H9 (cell line): ENCODE data around the gene ST6GALNAC5. TPM values are rescaled to one million over a fixed set of nuclear protein-coding genes. Genes with fewer than 3 reads are reported as not detected.

ENCODE experiments used
- DNase-seq: peaks from one replicate; pipeline ENCODE4 v3.0.0-alpha.2; 2017
- H2AFZ ChIP-seq: one replicate; pipeline ENCODE4 v1.6.1; 2013; ENCODE audit warnings: mild to moderate bottlenecking, low read length, control low read depth, moderate library complexity
- H2AK5ac ChIP-seq: 2 replicates; pipeline ENCODE4 v1.6.1; 2013; ENCODE audit warnings: low read length, control low read depth, mixed read lengths; ENCODE audit not compliant: insufficient read length
- H2BK120ac ChIP-seq: one replicate; pipeline ENCODE4 v1.6.1; 2013; ENCODE audit warnings: low read depth, mild to moderate bottlenecking, low read length, control low read depth, inconsistent platforms; ENCODE audit not compliant: poor library complexity, severe bottlenecking
- H2BK12ac ChIP-seq: 2 replicates; pipeline ENCODE4 v1.6.1; 2013; ENCODE audit warnings: low read length, control low read depth, mixed read lengths, low read depth; ENCODE audit not compliant: insufficient read length
- H2BK15ac ChIP-seq: 2 replicates; pipeline ENCODE4 v1.6.1; 2013; ENCODE audit warnings: low read depth, low read length, control low read depth
- H2BK20ac ChIP-seq: one replicate; pipeline ENCODE4 v1.6.1; 2013; ENCODE audit warnings: low read depth, mild to moderate bottlenecking, low read length, control low read depth, inconsistent platforms; ENCODE audit not compliant: poor library complexity, severe bottlenecking
- H2BK5ac ChIP-seq: 2 replicates; pipeline ENCODE4 v1.6.1; 2013; ENCODE audit warnings: low read length, control low read depth, mixed read lengths; ENCODE audit not compliant: insufficient read length
- H3K14ac ChIP-seq: 2 replicates; pipeline ENCODE4 v1.6.1; 2013; ENCODE audit warnings: low read length, control low read depth; ENCODE audit not compliant: insufficient read depth
- H3K18ac ChIP-seq: 2 replicates; pipeline ENCODE4 v1.6.1; 2013; ENCODE audit warnings: low read depth, mild to moderate bottlenecking, mixed read lengths, low read length, control low read depth; ENCODE audit not compliant: insufficient read length
- H3K23ac ChIP-seq: 2 replicates; pipeline ENCODE4 v1.6.1; 2013; ENCODE audit warnings: low read length, control low read depth, mixed read lengths, low read depth; ENCODE audit not compliant: insufficient read length
- H3K23me2 ChIP-seq: 2 replicates; pipeline ENCODE4 v1.6.1; 2013; ENCODE audit warnings: low read depth, mild to moderate bottlenecking, mixed read lengths, low read length, control low read depth; ENCODE audit not compliant: insufficient read length, poor library complexity, severe bottlenecking
- H3K27ac ChIP-seq: 2 replicates; pipeline ENCODE4 v1.5.1; 2013; ENCODE audit warnings: low read length, control low read depth, mixed read lengths, low read depth; ENCODE audit not compliant: insufficient read length
- H3K27me3 ChIP-seq: 2 replicates; pipeline ENCODE4 v1.6.1; 2013; ENCODE audit warnings: low read length, control low read depth, inconsistent platforms; ENCODE audit not compliant: insufficient read depth
- H3K4ac ChIP-seq: 2 replicates; pipeline ENCODE4 v1.6.1; 2013; ENCODE audit warnings: low read depth, mild to moderate bottlenecking, control low read depth, inconsistent platforms, low read length, moderate library complexity
- H3K4me1 ChIP-seq: 2 replicates; pipeline ENCODE4 v1.6.1; 2013; ENCODE audit warnings: low read length, control low read depth, inconsistent platforms; ENCODE audit not compliant: insufficient read depth
- H3K4me2 ChIP-seq: 2 replicates; pipeline ENCODE4 v1.6.1; 2013; ENCODE audit warnings: low read length, control low read depth, mixed read lengths; ENCODE audit not compliant: insufficient read length, insufficient read depth
- H3K56ac ChIP-seq: 2 replicates; pipeline ENCODE4 v1.6.1; 2013; ENCODE audit warnings: low read depth, mild to moderate bottlenecking, mixed read lengths, low read length, control low read depth; ENCODE audit not compliant: insufficient read length
- H3K79me1 ChIP-seq: 2 replicates; pipeline ENCODE4 v1.6.1; 2013; ENCODE audit warnings: low read depth, mild to moderate bottlenecking, moderate library complexity, low read length, control low read depth, inconsistent platforms; ENCODE audit not compliant: insufficient read depth, poor library complexity, severe bottlenecking
- H3K79me2 ChIP-seq: 2 replicates; pipeline ENCODE4 v1.6.1; 2013; ENCODE audit warnings: low read length, control low read depth, inconsistent platforms; ENCODE audit not compliant: insufficient read depth
- H3K9ac ChIP-seq: 2 replicates; pipeline ENCODE4 v1.6.1; 2013; ENCODE audit warnings: low read length, control low read depth, mixed read lengths; ENCODE audit not compliant: insufficient read length; ENCODE audit errors: extremely low read depth
- H3K9me3 ChIP-seq: one replicate; pipeline ENCODE4 v1.6.1; 2013; ENCODE audit warnings: low read depth, low read length, inconsistent platforms; ENCODE audit not compliant: control insufficient read depth
- H3T11ph ChIP-seq: one replicate; pipeline ENCODE4 v1.6.1; 2013; ENCODE audit warnings: mild to moderate bottlenecking, low read length, control low read depth, inconsistent platforms
- H4K20me1 ChIP-seq: one replicate; pipeline ENCODE4 v1.6.1; 2013; ENCODE audit not compliant: control insufficient read depth, insufficient read length, insufficient read depth
- H4K5ac ChIP-seq: 2 replicates; pipeline ENCODE4 v1.6.1; 2013; ENCODE audit warnings: low read depth, mild to moderate bottlenecking, mixed read lengths, low read length, control low read depth; ENCODE audit not compliant: insufficient read length
- H4K8ac ChIP-seq: replicated peaks from 2 replicates; pipeline ENCODE4 v1.6.1; 2013; ENCODE audit warnings: low read length, control low read depth, mixed read lengths, low read depth; ENCODE audit not compliant: insufficient read length
- H4K91ac ChIP-seq: 2 replicates; pipeline ENCODE4 v1.6.1; 2013; ENCODE audit warnings: low read depth, mild to moderate bottlenecking, moderate library complexity, mixed read lengths, low read length, control low read depth; ENCODE audit not compliant: insufficient read length
- H3K27ac Mint-ChIP-seq, 3 experiments: 2 replicates in 2 of 3; 3 replicates in 1 of 3; pipeline ENCODE4 v1.8.0; 2020 to 2021; ENCODE audit warnings: mixed read lengths in 3 of 3, mild to moderate bottlenecking in 1 of 3, moderate library complexity in 1 of 3
- H3K27me3 Mint-ChIP-seq: 2 replicates; pipeline ENCODE4 v1.8.0; 2021; ENCODE audit warnings: low read depth, mild to moderate bottlenecking, moderate library complexity, mixed read lengths
- H3K36me3 Mint-ChIP-seq, 3 experiments: 2 replicates in 2 of 3; 3 replicates in 1 of 3; pipeline ENCODE4 v1.8.0; 2020 to 2021; ENCODE audit warnings: low read depth in 3 of 3, mixed read lengths in 3 of 3; ENCODE audit not compliant: insufficient read depth in 1 of 3
- H3K4me1 Mint-ChIP-seq, 2 experiments: 2 replicates each; pipeline ENCODE4 v1.8.0; 2020; ENCODE audit warnings: mixed read lengths in 2 of 2
- H3K4me3 Mint-ChIP-seq, 2 experiments: 2 replicates in 1 of 2; 3 replicates in 1 of 2; pipeline ENCODE4 v1.8.0; 2020 to 2021; ENCODE audit warnings: mild to moderate bottlenecking in 2 of 2, mixed read lengths in 2 of 2, moderate library complexity in 1 of 2
- H3K9me3 Mint-ChIP-seq, 2 experiments: 2 replicates in 1 of 2; 3 replicates in 1 of 2; pipeline ENCODE4 v1.8.0; 2020; ENCODE audit warnings: mild to moderate bottlenecking in 2 of 2, mixed read lengths in 2 of 2, moderate library complexity in 1 of 2
- CTCF ChIP-seq: fragments of 200-600 bp; sonication (generic); conservative IDR thresholded peaks from 3 replicates; pipeline ENCODE4 v1.8.0; 2021; ENCODE audit warnings: antibody characterized with exemption, mild to moderate bottlenecking
- WGBS: extraction: QIAGEN DNeasy Blood & Tissue Kit; methylation state at CpG from one replicate; pipeline ENCODE4 v1.1.7; 2013; ENCODE audit warnings: missing lambda C conversion rate, low lambda C conversion rate, mixed read lengths; ENCODE audit not compliant: insufficient read length; ENCODE audit errors: extremely low coverage; 5-methylcytosine and 5-hydroxymethylcytosine counted together
- total RNA-seq: library from RNA; stranded (reverse); gene quantifications from 2 replicates; pipeline ENCODE4 v1.2.1, GENCODE V29; 2021

ST6GALNAC5 gene
- total RNA-seq, 1 experiment from 2014 or later: 3.3 TPM

DNA sequence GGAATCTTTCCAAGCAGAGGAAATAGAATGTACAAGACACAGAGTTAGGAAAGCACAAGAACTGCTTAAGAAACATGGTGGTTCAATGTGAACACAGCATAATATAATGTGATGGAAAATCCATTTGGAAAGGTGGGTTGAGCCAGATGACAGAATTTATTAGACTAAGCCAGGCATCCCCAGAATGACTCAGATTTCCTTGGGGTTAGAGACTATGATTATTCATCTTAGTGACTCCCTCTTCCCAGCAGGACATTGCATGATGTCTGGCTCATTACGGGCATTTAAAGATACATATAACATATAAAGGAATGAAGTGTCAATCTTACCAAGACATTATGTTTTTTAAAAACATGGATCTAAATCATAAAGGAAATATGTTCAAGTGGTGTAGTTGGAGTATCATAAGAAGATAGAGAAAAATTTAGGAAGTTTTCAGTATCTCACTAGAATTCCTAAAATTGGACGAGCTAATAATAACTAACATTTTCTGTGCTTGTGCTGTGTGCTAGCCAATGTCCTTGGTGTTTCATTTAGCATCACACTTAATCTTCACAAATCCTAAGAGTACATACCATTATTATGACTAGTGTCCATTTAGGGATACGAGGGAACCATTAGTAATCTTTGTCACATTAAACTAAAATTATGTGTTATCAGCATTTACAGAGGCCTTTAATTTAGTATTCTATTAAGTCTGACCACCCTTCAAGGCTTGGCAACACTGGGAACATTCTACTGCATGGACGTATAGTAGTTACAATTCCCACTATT, 41.0 kb upstream of the ST6GALNAC5 start:
- Histone ChIP-seq H3K23me2 (no peaks in the 10 kb centered on the region), H2BK15ac (no peak overlapping the region), H2AK5ac (no peak overlapping the region), H4K8ac (no peak overlapping the region), H3K14ac (no peak overlapping the region), H3K79me2 (no peaks in the 10 kb centered on the region), H2BK12ac (no peak overlapping the region), H3K79me1 (no peaks in the 10 kb centered on the region), H3K9me3 (no peaks in the 10 kb centered on the region), H2BK120ac (no peak overlapping the region), H3K4me2 (no peak overlapping the region), H3K23ac (no peak overlapping the region), H2BK20ac (no peak overlapping the region), H3K4me1 (no peaks in the 10 kb centered on the region), H3K4ac (no peak overlapping the region), H2BK5ac (no peak overlapping the region), H4K20me1 (no peaks in the 10 kb centered on the region), H4K5ac (no peak overlapping the region), H2AFZ (no peak overlapping the region), H3K9ac (no peak overlapping the region), H3T11ph (no peak overlapping the region), H3K27me3 (no peaks in the 10 kb centered on the region), H3K27ac (no peak overlapping the region), H4K91ac (no peak overlapping the region), H3K18ac (no peak overlapping the region), H3K56ac (no peak overlapping the region)
- TF ChIP-seq CTCF: no peak
- Mint-ChIP-seq H3K27me3 (no peaks in the 10 kb centered on the region), H3K27ac (no peak overlapping the region), H3K4me3 (no peak overlapping the region), H3K9me3 (no peaks in the 10 kb centered on the region), H3K36me3 (no peaks in the 10 kb centered on the region), H3K4me1 (no peaks in the 10 kb centered on the region)
- WGBS: no CpG with 5 or more reads among the region's 4 CpGs
- DNase-seq: no peak
